Measurements from ENCODE around the gene CD58.

- TF ChIP-seq POLR2A (IDR thresholded peaks at IDR 0.05): no peak
- no peak for TF ChIP-seq CTCF (IDR thresholded peaks at IDR 0.05)
- TF ChIP-seq POLR2AphosphoS5 (IDR thresholded peaks at IDR 0.05): no peak
- TF ChIP-seq EP300 (IDR thresholded peaks at IDR 0.05): no peak
Observed at GRCh38 chr1:116544588-116545358, 26.1 kb downstream of the CD58 start.

All from suprapubic skin (tissue), 4 donors.